Measurements from ENCODE around the gene GRB2.

GRCh38 chr17:75273977-75274708, 131.3 kb downstream of the GRB2 start:
- TF ChIP-seq, protein P1, sequence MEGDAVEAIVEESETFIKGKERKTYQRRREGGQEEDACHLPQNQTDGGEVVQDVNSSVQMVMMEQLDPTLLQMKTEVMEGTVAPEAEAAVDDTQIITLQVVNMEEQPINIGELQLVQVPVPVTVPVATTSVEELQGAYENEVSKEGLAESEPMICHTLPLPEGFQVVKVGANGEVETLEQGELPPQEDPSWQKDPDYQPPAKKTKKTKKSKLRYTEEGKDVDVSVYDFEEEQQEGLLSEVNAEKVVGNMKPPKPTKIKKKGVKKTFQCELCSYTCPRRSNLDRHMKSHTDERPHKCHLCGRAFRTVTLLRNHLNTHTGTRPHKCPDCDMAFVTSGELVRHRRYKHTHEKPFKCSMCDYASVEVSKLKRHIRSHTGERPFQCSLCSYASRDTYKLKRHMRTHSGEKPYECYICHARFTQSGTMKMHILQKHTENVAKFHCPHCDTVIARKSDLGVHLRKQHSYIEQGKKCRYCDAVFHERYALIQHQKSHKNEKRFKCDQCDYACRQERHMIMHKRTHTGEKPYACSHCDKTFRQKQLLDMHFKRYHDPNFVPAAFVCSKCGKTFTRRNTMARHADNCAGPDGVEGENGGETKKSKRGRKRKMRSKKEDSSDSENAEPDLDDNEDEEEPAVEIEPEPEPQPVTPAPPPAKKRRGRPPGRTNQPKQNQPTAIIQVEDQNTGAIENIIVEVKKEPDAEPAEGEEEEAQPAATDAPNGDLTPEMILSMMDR (IDR thresholded peaks at IDR 0.05) = no peak
- TF ChIP-seq SIN3A (IDR thresholded peaks at IDR 0.05; ENCODE audit: borderline replicate concordance, insufficient read depth, low read depth, low read length) = no peak

Data from Panc1 (cell line).